Hippocampal formation (tissue), 2 donors: ENCODE data around the gene TBC1D14.

Source experiments
- DNase-seq, 2 donors: peaks; one replicate each; lab custom pipeline; 2025; lab: John Stamatoyannopoulos, UW

TBC1D14 gene

DNA sequence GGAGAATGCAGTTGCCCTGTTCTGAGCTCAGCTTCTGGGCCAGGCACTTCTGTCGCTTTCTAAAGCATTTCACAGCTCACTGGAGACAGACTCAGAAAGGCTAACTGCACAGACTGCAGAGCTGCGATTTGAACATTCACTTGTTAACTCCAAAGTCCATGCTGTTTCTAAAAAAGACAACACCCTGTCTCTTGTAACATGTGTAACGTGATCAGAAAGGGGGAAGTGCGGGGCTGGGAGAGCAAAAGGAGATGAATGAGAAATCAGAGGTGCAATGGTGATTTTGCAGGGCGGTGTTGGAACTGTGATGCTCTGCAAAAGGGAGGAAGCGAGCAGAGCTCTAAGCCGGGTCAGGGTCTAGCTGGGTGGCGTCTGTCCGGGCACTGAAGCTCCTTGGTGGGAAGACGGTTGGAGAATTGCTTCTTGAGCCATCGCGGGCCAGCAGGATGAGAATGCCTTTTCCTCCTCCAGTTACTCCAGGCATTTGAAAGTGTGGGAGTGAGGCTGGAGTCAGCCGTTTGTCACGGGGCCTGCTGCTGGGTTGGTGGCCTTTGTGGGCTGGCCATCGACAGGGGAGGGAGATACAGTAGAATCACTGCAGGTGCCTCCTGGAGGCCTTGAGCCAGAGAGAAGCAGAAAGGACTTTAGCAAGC lies 20.3 kb downstream of the TBC1D14 start:
- DNase-seq, result no peak

DNA sequence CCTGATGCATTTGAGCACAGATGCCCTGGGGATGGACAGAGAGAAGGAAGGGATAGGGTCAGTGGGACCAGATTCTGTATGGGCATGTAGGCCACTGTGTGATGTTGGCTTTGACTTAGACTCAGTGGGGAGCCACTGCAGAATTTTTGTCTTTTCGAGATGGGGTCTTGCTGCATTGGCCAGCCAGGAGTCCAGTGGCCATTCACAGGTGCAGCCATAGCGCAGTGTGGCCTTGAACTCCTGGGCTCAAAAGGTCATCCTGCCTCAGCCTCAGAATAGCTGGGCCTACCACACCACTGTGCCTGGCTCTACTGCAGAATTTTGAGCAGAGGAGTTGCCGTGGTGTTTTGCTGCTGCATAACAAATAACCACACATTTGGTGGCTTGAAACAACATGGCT lies 22.8 kb downstream of the TBC1D14 start:
- no peak for DNase-seq

DNA sequence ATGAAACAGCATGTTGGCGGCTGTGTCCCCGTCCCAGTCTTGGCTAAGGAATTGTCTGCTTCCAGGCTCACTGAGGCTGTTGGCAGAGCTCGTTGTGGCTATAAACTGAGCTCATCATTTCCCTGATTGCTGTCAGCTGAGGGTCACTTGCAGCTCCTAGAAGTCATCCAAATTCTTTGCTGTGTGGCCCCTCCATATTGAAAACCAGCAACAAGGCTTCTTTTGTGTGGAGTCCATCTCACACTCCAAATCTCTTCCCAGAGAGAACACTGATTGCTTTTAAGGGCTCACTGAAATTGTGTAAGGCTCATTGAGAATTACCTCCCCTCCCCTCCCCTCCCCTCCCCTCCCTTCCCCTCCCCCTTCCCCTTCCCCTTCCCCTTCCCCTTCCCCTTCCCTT lies 23.3 kb downstream of the TBC1D14 start:
- DNase-seq, result no peak

DNA sequence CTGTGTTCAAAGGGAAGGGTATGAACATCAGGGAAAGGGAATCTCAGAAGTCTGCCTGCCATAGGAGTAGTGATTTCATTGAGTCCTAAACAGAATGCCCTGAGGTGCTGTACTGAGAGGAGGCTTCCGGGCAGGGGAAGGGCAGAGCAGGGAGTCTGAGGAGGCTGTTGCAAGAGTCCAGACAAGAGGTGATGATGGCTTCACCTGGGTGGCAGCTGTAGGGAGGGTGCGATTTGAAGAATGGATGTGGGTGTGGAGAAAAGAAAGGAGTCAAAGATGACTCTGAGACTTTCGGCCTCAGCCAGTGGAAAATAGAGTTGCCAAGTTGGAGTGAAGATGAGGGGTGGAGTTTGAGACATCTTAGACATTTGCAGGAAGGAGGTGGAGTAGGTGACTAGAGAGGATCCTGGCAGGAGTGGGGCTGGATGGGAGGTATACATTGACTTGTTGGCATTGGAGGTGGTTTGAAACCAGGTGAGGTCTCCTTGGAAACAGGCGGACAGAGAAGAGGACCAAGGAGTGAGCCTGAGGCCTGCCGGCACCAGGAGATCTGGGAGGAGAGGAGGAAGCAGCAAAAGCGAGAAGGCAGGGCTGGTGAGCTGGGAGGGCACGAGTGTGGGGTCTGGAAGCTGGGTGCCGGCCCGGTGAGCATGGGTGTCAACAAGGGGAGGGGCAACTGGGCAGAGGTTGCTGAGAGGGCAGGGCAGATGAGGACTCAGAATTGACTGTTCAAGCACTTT lies 24.2 kb downstream of the TBC1D14 start:
- DNase-seq, result no peak

DNA sequence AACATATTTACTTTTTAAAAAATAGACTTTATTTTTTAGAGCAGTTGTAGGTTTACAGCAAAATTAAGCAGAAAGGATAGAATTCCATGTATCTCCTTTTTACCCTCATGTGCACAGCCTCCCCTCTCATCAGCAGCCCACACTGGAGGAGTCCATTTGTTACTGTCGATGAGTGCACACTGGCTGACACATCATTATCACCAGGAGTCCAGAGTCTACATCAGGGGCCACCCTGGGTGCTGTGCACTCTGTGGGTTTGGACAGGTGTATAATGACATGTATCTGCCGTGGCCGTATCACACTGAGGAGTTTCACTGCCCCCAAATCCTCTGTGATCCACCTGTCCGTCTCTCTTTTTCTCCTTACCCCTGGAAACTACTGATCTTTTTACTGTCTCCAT lies 26.3 kb downstream of the TBC1D14 start:
- DNase-seq, result no peak

DNA sequence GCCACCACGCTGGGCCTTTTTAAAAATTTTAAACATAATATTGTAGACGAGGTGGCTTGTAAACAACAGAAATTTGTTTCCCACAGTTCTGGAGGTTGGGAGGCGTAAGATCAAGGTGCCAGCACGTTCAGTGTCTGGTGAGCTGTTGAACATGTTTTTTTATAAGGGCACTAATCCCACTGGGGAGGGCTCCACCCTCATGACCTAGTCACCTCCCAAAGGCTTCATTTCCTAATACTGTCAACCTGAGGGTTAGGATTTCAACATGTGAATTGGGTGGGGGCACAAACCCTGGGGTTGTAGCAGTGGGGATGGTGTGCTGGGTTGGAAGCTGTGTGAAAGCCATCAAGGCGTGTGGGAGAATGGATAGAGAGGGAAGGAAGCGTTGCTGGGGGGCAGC lies 27.6 kb downstream of the TBC1D14 start:
- no peak for DNase-seq

DNA sequence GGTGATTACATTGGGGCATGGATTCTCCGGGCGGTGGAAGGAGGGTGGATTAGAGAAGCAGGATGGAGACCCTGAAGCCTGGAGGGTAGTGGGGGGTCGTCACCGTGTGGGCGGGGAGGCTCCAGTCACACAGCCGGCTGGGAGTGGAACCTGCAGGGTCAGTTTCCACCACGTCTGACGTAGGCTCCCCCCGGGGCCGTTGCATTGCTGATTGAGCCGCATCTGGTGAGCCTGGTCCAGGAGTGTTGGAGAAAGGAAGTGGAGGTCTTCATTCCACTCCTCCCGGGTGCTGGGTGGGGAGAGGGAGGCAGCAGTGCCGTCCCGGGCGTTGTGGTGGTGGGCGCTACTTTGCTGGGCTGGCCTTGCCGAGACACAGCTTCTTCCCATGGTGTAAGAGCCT lies 28.1 kb downstream of the TBC1D14 start:
- DNase-seq, result no peak

DNA sequence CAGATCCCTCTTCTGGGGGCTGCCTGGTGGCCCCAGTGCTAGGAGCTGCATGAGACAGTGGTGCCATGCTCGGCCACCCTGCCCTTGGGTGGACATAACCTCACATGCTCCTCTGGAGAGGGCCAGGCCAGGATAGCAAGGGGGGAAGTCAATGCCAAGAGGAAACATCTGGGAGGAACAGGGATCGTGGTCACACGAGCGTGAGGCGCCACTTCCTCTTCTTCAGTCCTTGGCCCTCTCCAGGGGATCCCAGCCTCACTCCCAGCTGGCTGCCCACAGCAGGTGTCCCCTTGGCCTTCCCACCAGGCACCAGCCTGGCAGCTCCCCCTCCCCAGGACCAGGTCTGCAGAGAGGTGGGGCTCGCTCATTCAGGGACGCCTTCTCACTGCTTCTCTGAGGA lies 28.6 kb downstream of the TBC1D14 start:
- DNase-seq, result no peak

DNA sequence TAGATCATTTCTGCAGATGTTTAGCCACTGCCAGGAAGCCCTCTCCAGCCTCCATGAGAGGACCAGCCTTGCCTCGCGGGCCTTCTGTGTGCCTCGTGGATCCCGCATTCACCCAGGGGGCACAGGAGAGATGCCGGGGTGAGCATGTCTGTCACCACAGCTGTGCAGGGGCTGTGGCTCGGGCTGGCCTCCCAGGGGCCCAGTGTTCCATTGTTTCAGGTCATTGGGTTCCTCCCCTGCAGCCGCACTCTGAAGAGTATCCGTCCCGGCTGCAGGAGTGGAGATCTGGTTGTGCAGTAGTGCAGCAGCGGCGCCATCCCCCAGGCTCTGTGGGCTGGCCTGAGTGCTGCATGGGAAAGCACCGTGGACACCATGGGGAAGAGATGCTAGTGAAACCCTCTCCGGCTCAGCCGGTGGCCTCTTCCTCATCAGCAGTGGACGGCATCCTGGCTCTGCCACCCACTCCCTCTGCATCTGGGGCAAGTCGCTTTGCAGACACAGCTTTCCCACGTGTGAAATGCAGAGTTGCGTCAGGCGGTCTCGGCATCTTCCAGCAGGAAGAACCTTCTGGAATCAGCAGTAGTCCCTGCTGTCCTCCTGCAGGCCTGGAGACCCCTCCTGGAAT lies 29.1 kb downstream of the TBC1D14 start:
- DNase-seq, result no peak

DNA sequence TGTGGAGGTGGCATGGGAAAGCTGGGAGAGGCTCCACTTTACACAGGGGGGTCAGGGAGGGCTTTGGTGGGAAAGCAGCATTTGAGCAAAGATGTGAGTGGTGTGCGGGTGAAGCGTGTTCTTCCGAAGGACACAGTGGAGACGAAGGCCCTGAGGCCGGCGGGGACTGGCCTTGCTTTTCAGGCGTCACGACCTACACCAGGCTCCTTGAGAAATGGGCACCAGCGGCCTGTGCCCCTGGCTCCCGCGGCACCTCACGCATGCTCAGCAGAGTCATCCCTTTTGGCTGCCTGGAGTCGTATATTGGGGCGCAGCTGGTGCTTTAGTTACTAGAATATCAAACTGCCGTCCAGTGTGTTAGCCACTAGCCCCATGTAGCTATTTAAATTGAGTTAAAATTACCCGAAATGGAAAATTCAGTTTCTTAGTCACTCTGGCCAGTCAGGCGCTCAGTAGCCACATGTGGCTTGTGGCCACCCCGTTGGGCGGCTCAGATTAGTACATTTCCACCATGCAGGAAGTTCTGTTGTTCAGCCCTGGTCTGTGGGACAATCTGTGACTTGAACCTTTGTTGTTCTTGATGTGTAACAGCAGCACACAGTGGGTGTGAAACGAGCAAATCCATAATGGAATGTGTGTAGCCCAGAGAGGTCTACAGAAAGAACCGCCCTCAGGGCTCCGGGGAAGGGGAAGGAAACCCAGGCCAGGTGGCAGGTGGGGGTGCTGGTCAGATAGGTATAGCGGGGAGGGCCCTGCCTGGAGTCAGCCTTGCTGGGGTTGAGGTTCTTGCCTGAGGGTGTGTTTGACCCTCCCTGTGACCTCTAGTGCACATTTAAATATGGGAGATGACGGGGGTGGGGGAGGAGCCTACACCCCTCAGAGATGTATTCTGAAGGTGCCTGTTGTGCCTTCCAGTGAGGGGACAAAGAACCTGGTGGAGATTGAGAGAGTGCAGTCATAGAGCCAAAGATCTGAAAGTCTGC lies 30.4 kb downstream of the TBC1D14 start:
- no peak for DNase-seq

DNA sequence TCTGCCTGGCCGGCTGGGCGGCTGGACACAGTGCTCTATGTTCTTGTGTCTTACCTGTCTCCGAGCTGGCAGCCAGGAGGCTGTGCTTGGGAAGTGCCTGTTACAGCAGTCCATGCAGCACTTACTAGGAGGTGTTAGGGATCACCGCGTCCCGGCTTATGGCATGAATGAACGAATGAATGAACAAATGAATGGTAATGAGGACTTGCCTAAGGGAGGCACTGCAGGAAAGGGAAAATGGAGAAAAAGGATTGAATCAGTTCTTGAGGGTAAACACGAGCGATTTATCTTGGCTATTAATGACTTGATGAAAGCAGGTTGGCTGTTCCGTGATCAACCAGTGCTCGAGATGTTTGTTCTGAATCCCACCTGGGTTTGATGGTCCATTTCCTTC lies 31.1 kb downstream of the TBC1D14 start:
- no peak for DNase-seq

DNA sequence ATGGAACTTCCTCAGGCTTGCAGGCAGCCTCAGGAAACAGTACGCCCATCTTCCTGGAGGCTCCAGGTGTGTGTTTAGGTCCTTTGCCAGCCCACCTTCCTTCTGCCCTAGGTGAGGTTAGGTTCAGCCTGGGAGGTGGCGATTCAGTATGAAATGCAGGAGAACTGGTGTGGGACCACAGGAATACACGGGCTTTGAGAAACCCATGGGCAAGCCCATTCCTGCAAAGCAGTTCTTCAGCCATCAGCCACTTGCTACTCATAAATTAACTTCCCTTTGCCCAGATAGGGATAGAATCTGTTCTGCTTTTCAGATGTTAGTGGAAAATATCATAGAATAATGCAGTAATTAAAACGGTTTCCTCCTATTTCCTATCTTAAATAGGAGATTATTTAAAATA lies 32.2 kb downstream of the TBC1D14 start:
- DNase-seq, result peak in 1 of 2 donors; percentile 49

DNA sequence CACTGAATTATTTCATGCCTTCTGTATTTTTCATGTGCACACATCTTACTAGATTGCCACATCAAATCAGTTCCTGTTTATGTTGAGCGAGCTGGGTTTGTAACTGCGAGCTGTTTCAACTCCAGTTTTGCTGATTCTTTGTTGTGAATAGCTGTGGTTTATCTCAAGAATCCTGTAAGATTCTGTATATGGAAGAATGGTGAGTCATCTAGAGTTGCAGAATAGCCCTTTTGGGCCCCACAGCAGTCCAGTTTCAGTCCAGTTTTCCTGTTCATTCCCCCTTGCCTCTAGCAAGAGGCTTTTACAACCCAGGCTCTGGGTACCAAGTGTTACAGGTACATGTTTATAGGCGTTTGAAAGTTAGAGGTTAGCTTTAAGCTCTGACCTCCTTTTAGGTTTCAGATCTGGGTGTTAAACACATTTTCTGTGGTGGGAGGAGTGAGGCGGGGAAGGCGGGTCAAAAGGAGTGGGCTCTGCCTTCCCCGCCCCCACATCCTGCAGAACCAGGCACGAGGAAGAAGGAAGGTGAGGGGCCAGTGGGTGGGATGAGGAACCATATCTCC lies 32.7 kb downstream of the TBC1D14 start:
- no peak for DNase-seq

DNA sequence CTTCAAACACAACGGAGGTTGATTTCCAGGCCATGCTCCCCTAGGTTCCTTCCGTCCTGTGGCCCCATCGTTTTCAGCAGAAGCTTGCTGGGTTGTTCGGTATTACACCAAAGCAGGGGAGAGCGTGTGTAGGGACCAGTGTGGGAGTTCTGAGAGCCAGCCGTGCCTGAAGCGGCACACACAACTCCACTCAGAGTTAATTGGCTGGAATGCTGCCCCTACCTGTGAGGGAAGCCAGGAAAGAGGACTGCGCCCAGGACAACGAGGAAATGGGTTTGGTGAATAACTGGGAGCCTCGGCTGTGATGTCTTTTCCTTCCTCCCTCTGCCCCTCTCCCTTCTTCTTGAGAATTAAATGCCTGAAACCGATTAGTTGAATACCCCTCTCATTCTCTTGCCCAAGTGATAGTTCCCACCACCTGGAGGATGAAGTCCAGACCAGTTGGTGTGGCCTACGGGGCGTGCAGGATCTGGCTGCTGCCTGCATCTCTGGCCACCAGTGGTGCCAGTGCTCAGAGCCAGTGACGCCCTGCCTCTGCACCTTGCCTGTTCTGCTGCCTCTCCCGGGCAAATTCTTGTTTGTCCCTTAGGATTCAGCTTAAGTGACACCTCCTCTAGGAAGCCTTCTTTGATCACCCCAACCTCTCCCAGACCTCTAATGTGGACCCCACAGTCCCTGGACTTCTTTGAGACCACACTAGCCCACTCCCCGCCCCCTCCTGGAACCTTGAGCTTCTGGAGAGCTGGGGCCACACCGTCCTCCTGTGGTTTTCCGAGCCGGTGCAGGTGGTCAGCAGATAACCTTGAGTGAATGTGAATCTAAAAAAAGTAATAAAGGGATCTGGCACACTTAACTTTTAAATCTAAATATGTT lies 33.6 kb downstream of the TBC1D14 start:
- DNase-seq, result no peak

DNA sequence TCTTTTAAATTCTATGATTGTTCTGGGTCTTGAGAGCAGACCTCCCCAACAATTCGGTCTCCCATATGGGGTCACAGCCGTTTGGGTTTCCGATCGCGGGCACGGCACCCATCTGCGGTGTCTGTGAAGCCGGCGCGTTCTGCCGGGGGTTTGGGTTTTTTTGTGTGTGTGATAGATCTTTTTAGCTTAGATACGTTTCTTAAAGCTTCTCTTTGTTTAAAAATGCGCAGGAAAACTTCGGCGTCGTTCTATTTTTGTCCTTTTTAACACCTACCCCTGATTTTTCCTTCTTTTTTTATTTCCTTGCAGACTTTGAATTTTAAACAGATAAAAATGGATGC lies 34.2 kb downstream of the TBC1D14 start:
- DNase-seq, result no peak

DNA sequence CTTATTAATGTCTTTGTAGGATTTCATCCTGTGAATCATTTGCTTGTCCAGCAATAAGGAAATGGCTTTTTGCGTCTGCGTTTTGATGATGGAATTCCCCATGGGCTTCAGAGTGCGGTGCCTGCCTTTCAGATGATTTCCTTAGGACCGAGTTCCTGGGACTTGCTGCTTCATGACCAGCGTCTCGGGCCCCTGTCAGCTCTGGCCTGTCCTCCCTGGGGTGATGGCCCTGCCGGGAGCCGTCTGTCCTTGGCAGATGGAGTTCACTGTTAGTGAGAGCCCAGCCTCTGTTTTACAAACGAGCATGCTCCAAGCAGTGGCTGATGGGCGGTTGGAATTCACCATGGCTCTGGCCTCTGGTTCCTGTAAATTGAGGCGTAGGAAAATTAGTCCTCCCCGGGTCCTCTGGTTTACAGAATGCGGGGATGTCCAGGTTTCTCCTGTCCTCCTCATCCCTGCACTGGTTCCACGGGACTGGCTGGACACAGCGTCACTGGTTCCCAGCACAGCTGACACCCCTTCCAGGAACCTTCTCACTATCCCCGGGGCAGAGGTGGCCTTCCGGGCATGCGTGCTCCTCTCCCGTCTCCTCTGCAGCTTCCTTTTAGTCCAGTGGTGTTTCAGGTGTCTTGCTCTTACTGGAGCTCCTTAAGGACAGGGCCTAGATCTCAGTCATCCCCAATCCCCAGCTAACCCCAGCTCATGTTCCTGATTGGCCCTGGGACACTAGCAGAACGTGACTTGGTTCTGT lies 34.9 kb downstream of the TBC1D14 start:
- no peak for DNase-seq

DNA sequence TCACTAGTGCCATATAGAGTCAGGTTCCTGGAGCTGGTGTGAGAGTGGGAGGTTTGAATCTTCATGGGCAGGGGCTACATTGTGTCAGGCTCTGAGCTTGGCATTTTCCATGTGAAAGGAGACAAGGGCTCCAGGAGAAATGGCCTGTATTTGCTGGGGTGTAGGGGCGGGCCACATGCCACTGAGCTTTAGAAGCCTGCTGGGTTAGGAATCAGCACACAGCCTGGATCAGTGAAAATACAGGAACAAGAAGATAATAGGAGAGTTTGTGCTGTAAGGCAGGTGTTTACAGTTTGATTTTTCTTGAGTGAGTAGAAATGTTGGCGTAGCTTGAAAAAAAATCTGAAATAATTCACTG lies 35.4 kb downstream of the TBC1D14 start:
- no peak for DNase-seq

DNA sequence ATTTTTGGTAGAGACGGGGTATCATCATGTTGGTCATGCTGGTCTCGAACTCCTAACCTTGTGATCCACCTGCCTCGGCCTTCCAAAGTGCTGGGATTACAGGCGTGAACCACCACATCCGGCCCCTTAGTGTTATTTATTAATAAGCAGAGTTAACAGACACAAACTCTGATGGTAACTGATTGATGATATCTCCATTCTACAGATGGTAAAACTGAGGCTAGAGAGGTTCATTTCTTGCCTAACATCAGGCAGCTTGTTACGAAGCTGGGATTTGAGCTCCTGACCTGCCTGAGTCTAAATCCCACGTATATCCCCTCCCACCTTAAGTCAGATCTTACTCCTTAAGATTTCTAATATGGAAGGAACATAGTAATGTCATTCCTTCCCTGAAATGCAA lies 36.9 kb downstream of the TBC1D14 start:
- DNase-seq, result no peak

DNA sequence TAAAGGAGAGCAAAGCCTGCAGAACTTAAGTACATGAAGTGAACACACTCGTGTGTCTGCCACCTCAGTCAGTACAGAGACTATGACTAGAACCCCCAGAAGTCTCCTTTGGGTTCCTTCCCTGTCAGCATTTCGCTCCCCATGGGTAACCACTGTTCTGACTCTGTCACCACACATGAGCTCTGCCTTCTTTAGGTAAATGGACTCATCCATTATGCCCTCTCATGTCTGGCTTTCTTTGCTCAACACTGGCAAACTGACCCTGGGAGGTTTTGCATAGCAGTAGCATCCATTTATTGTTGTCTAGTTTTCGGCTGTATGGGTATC lies 38.5 kb downstream of the TBC1D14 start:
- no peak for DNase-seq

DNA sequence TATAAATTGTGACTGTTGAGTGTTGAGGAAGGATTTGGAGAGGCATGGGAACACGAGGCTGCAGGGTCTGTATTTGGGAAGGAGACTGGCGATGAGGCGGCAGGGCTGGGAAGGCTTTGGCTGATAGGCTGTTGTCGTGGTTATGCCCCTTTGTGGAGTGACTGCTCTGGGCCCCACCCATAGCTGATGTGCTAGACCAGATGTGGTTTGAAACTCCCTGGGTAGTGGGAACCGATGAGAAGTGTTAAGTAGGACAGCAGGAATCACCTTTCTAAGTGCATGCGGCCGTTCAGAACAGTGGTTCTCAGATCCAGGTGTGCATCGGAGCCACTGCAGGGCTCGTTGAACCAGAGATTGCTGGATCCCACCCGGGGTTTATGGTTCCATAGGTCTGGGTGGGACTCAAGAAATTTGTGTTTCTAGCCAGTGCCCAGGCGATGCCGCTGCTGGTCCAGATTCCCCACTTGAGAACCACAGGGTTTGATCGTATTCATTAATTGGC lies 42.3 kb downstream of the TBC1D14 start:
- DNase-seq, result no peak
